HepG2 (cell line): Measurements from ENCODE around the gene TRMT1. TPM values are rescaled to one million over a fixed set of nuclear protein-coding genes. Genes with fewer than 3 reads are reported as not detected.

Experiments used
- CHD2 ChIP-seq: IDR thresholded peaks from 2 replicates; pipeline ENCODE4 v1.6.1; 2011; ENCODE audit warnings: low read depth, low read length, improper control_type of control experiment
- CTCF ChIP-seq: sonication (generic); formaldehyde crosslinking; IDR thresholded peaks from 2 replicates; pipeline ENCODE4 v1.5.0; 2020; ENCODE audit warnings: mild to moderate bottlenecking, missing genetic modification reagents, moderate library complexity
- FOXO1 ChIP-seq: sonication (generic); formaldehyde crosslinking; IDR thresholded peaks from 2 replicates; pipeline ENCODE4 v1.4.0; 2020; ENCODE audit warnings: missing genetic modification reagents
- FOXP4 ChIP-seq: sonication (generic); formaldehyde crosslinking; IDR thresholded peaks from 2 replicates; pipeline ENCODE4 v1.4.0; 2020; ENCODE audit warnings: missing genetic modification reagents
- HMG20A ChIP-seq: IDR thresholded peaks from 2 replicates; pipeline ENCODE4 v1.6.1; 2016; ENCODE audit warnings: borderline replicate concordance
- KDM5B ChIP-seq: sonication (generic); formaldehyde crosslinking; IDR thresholded peaks from 2 replicates; pipeline ENCODE4 v1.4.0; 2020; ENCODE audit warnings: missing genetic modification reagents, mild to moderate bottlenecking, borderline replicate concordance
- KMT2B ChIP-seq: IDR thresholded peaks from 2 replicates; pipeline ENCODE4 v1.6.1; 2016; ENCODE audit warnings: missing genetic modification reagents, missing compliant biosample characterization
- MED13 ChIP-seq: sonication (generic); formaldehyde crosslinking; IDR thresholded peaks from 2 replicates; pipeline ENCODE4 v1.5.0; 2020; ENCODE audit warnings: missing genetic modification reagents
- MTA1 ChIP-seq: sonication (generic); formaldehyde crosslinking; IDR thresholded peaks from 2 replicates; pipeline ENCODE4 v1.4.0; 2020; ENCODE audit warnings: missing genetic modification reagents, mild to moderate bottlenecking, borderline replicate concordance
- MYNN ChIP-seq: sonication (generic); formaldehyde crosslinking; IDR thresholded peaks from 2 replicates; pipeline ENCODE4 v1.4.0; 2020; ENCODE audit warnings: mild to moderate bottlenecking, low read depth, missing genetic modification reagents
- PRMT3 ChIP-seq: sonication (generic); formaldehyde crosslinking; IDR thresholded peaks from 2 replicates; pipeline ENCODE4 v1.8.1; 2022; ENCODE audit warnings: low read depth, mild to moderate bottlenecking, moderate library complexity, missing genetic modification reagents, borderline replicate concordance
- RFX3 ChIP-seq: IDR thresholded peaks from 2 replicates; pipeline ENCODE4 v1.6.1; 2016; ENCODE audit warnings: missing biosample characterization, missing genetic modification reagents
- SALL1 ChIP-seq: sonication (generic); formaldehyde crosslinking; IDR thresholded peaks from 2 replicates; pipeline ENCODE4 v1.8.0; 2022; ENCODE audit warnings: mild to moderate bottlenecking, missing genetic modification reagents
- SKI ChIP-seq: fragments of 450-650 bp; IDR thresholded peaks from one replicate; pipeline ENCODE4 v1.6.1; 2018; ENCODE audit warnings: mild to moderate bottlenecking; ENCODE audit not compliant: partially characterized antibody
- U2AF1 ChIP-seq: fragments of 200-400 bp; formaldehyde crosslinking; optimal IDR thresholded peaks from 2 replicates; pipeline ENCODE3; 2017; ENCODE audit warnings: mild to moderate bottlenecking, low read depth, low read length
- U2AF2 ChIP-seq: fragments of 200-400 bp; formaldehyde crosslinking; IDR thresholded peaks from 2 replicates; pipeline ENCODE4 v1.6.1; 2017; ENCODE audit warnings: low read depth, mild to moderate bottlenecking, low read length
- XBP1 ChIP-seq: sonication (generic); formaldehyde crosslinking; IDR thresholded peaks from 2 replicates; pipeline ENCODE4 v1.5.0; 2020; ENCODE audit warnings: missing genetic modification reagents
- ZBTB10 ChIP-seq: sonication (generic); formaldehyde crosslinking; IDR thresholded peaks from 2 replicates; pipeline ENCODE4 v1.4.0; 2020; ENCODE audit warnings: missing genetic modification reagents, borderline replicate concordance
- ZFX ChIP-seq: sonication (generic); formaldehyde crosslinking; IDR thresholded peaks from 2 replicates; pipeline ENCODE4 v1.4.0; 2020; ENCODE audit warnings: mild to moderate bottlenecking, low read depth, missing genetic modification reagents, moderate library complexity
- ZNF124 ChIP-seq: sonication (generic); formaldehyde crosslinking; IDR thresholded peaks from 2 replicates; pipeline ENCODE4 v1.4.0; 2020; ENCODE audit warnings: missing genetic modification reagents
- ZNF180 ChIP-seq: sonication (generic); formaldehyde crosslinking; IDR thresholded peaks from 2 replicates; pipeline ENCODE4 v1.4.0; 2020; ENCODE audit warnings: low read depth, missing genetic modification reagents, borderline replicate concordance
- ZNF256 ChIP-seq: sonication (generic); formaldehyde crosslinking; conservative IDR thresholded peaks from 2 replicates; pipeline ENCODE4 v1.4.0; 2020; ENCODE audit warnings: missing genetic modification reagents
- ZNF652 ChIP-seq: IDR thresholded peaks from 2 replicates; pipeline ENCODE4 v1.6.1; 2016; ENCODE audit warnings: low read depth, borderline replicate concordance
- ZNF678 ChIP-seq: sonication (generic); formaldehyde crosslinking; IDR thresholded peaks from 2 replicates; pipeline ENCODE4 v1.4.0; 2020; ENCODE audit warnings: mild to moderate bottlenecking, missing genetic modification reagents
- polyA plus RNA-seq, 8 experiments: library from polyadenylated mRNA; depleted of rRNA in 3 of 8; stranded (reverse) in 7 of 8; unstranded in 1 of 8; fragments of >200 nt; fragmentation: Illumina TruSeq in 4 of 8; extraction: Trizol in 4 of 8; gene quantifications; 2 replicates each; pipeline versions ENCODE4 v1.2.1 to v1.2.3, GENCODE V29; 2011 to 2016; ENCODE audit warnings: low read depth in 4 of 8, missing spikeins in 1 of 8, mixed read lengths in 1 of 8; ENCODE audit not compliant: insufficient read depth in 1 of 8
- total RNA-seq, 5 experiments: library from RNA; depleted of rRNA; stranded (reverse); fragments of >200 nt; fragmentation: Illumina TruSeq; extraction: Trizol; gene quantifications; 2 replicates each; pipeline ENCODE4 v1.2.3, GENCODE V29; 2016; ENCODE audit warnings: low read depth in 1 of 5
- TF ChIP-seq, protein P1 (sequence below): IDR thresholded peaks from 2 replicates; pipeline ENCODE4 v1.6.1; 2016; ENCODE audit warnings: low read depth, control low read depth

TRMT1 gene
- total and polyA plus RNA-seq, 2 of the 13 experiments (the other 11 are each of a cell fraction or from before 2014, with no cell fraction given) = 35.5 to 44.1 TPM

DNA sequence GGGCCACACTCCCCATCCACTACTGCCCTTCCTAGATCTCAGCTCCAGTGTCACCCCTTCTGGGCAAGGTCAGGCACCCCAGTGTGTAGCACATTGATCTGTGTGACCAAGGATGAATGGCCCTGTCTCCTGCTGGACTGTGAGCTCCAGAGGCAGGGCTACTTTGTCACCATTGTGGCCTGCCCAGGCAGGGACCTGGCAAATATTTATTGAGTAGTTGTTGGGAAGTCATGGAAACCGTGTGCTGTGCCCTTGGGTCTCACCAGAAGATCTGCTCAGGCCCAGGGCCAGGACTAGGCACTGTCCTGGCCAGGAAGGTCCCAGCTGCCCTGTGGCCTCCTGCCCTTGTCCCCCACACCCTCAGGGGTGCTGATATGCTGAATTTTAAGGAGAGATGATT, 12.0 kb upstream of the TRMT1 start (continued):
- TF ChIP-seq ZNF124 (CRISPR knock-in tag) (no peak), HMG20A (CRISPR knock-in tag) (no peak; the same call in 1 of the 2 replicates), FOXP4 (CRISPR knock-in tag) (peak; percentile 38; the same call in 1 of the 2 replicates), SKI (peak; percentile 60), KDM5B (no peak), CHD2 (no peak), RFX3 (peak; percentile 63; the same call in 1 of the 2 replicates), PRMT3 (CRISPR knock-in tag) (no peak), MTA1 (CRISPR knock-in tag) (peak; percentile 84; the same call in 1 of the 2 replicates), ZNF652 (CRISPR knock-in tag) (no peak), SALL1 (peak; percentile 88), CTCF (0 out of 2 replicates have a peak, but pooled peaks have one; percentile 20), MED13 (CRISPR knock-in tag) (no peak), XBP1 (CRISPR knock-in tag) (no peak), ZNF180 (no peak), MYNN (CRISPR knock-in tag) (no peak), KMT2B (no peak), U2AF2 (no peak), FOXO1 (CRISPR knock-in tag) (peak; percentile 67; the same call in 1 of the 2 replicates), ZNF256 (CRISPR knock-in tag) (no peak), ZFX (CRISPR knock-in tag) (peak; percentile 83; the same call in 1 of the 2 replicates), ZBTB10 (peak; percentile 99), U2AF1 (no peak), ZNF678 (CRISPR knock-in tag) (no peak)
- TF ChIP-seq, protein P1, sequence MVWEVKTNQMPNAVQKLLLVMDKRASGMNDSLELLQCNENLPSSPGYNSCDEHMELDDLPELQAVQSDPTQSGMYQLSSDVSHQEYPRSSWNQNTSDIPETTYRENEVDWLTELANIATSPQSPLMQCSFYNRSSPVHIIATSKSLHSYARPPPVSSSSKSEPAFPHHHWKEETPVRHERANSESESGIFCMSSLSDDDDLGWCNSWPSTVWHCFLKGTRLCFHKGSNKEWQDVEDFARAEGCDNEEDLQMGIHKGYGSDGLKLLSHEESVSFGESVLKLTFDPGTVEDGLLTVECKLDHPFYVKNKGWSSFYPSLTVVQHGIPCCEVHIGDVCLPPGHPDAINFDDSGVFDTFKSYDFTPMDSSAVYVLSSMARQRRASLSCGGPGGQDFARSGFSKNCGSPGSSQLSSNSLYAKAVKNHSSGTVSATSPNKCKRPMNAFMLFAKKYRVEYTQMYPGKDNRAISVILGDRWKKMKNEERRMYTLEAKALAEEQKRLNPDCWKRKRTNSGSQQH (CRISPR knock-in tag) = peak; percentile 54; the same call in 1 of the 2 replicates
